Endothelial cell of umbilical vein (primary cell): ENCODE measurements around the gene ANKRD33B. TPM values are rescaled to one million over a fixed set of nuclear protein-coding genes. Genes with fewer than 3 reads are reported as not detected.

ENCODE experiments used
- BruUV-seq: library from RNA; stranded (reverse); fragments of 400-500 nt; replicated peaks from 2 replicates; lab custom pipeline; 2021; lab: Mats Ljungman, UMichigan
- CTCF ChIA-PET: fragments of 300-600, 350-600 bp; sonication (Branson Sonifier 250); formaldehyde crosslinking; loops from one replicate; lab custom pipeline; 2021; ENCODE audit warnings: antibody characterized with exemption, inconsistent platforms; lab: Charles Lee
- POLR2A ChIA-PET: fragments of 300-600, 350-600 bp; sonication (Branson Sonifier 250); formaldehyde crosslinking; loops from one replicate; lab custom pipeline; 2021; ENCODE audit warnings: antibody characterized with exemption, inconsistent platforms; lab: Charles Lee
- DNase-seq: peaks from one replicate; pipeline ENCODE4 v3.0.0-alpha.2; 2011; ENCODE audit warnings: low read depth, low spot score
- FAIRE-seq: peaks from 2 replicates; lab custom pipeline; 2011; peaks lifted over from hg19 to GRCh38; lab: Jason Lieb, UNC
- H2AFZ ChIP-seq: 2 replicates; pipeline ENCODE4 v1.6.0; 2012; ENCODE audit warnings: low read depth, low read length, control low read depth, inconsistent platforms
- H3K27ac ChIP-seq: 2 replicates; pipeline ENCODE4 v1.5.1; 2011; ENCODE audit warnings: low read depth, mild to moderate bottlenecking, control low read depth, low read length, moderate library complexity; ENCODE audit not compliant: insufficient read depth
- H3K27me3 ChIP-seq, 2 experiments: 2 replicates each; pipeline versions ENCODE4 v1.6.0 to v1.6.1; 2011; ENCODE audit warnings: low read length in 2 of 2, mixed read lengths in 1 of 2; ENCODE audit not compliant: control insufficient read depth in 2 of 2, insufficient read depth in 2 of 2
- H3K36me3 ChIP-seq, 2 experiments: 2 replicates in 1 of 2; 3 replicates in 1 of 2; pipeline ENCODE4 v1.5.1; 2011; ENCODE audit warnings: low read length in 2 of 2, mild to moderate bottlenecking in 1 of 2, moderate library complexity in 1 of 2; ENCODE audit not compliant: control insufficient read depth in 2 of 2, insufficient read depth in 2 of 2; ENCODE audit errors: extremely low read depth in 1 of 2
- H3K4me1 ChIP-seq: 3 replicates; pipeline ENCODE4 v1.5.1; 2011; ENCODE audit warnings: mild to moderate bottlenecking, low read length; ENCODE audit not compliant: control insufficient read depth, insufficient read depth; ENCODE audit errors: extremely low read depth
- H3K4me2 ChIP-seq: 2 replicates; pipeline ENCODE4 v1.6.1; 2011; ENCODE audit warnings: low read length, control low read depth, mixed read lengths; ENCODE audit not compliant: insufficient read depth
- H3K4me3 ChIP-seq, 3 experiments: fragments of 200-600 bp in 1 of 3; sonication (generic), shearing (Covaris generic) in 1 of 3; replicated peaks in 1 of 3; 2 replicates each; pipeline ENCODE4 v1.5.1; 2011 to 2016; ENCODE audit warnings: control low read depth in 3 of 3, low read length in 3 of 3, mild to moderate bottlenecking in 2 of 3, inconsistent platforms in 1 of 3, low read depth in 1 of 3, moderate library complexity in 1 of 3; ENCODE audit not compliant: insufficient read depth in 1 of 3
- H3K79me2 ChIP-seq: 2 replicates; pipeline ENCODE4 v1.6.0; 2012; ENCODE audit warnings: low read length, inconsistent platforms; ENCODE audit not compliant: control insufficient read depth, insufficient read depth
- H3K9ac ChIP-seq: replicated peaks from 2 replicates; pipeline ENCODE3; 2011; ENCODE audit warnings: low read length, control low read depth; ENCODE audit not compliant: insufficient read depth; ENCODE audit errors: extremely low read depth
- H3K9me1 ChIP-seq: replicated peaks from 3 replicates; pipeline ENCODE4 v1.6.0; 2011; ENCODE audit warnings: mild to moderate bottlenecking, low read length; ENCODE audit not compliant: control insufficient read depth, insufficient read depth; ENCODE audit errors: extremely low read depth
- H3K9me3 ChIP-seq: replicated peaks from 2 replicates; pipeline ENCODE4 v1.5.1; 2012; ENCODE audit warnings: low read length, inconsistent platforms; ENCODE audit not compliant: control insufficient read depth, insufficient read depth
- H4K20me1 ChIP-seq: replicated peaks from 2 replicates; pipeline ENCODE3; 2011; ENCODE audit warnings: mild to moderate bottlenecking, low read length; ENCODE audit not compliant: control insufficient read depth, insufficient read depth; ENCODE audit errors: extremely low read depth
- CTCF ChIP-seq, 2 donors: IDR thresholded peaks; 1 replicate in 1 of 2; 2 replicates in 1 of 2; pipeline ENCODE4 v1.5.1; 2011; ENCODE audit warnings: low read length in 2 of 2, mild to moderate bottlenecking in 2 of 2, moderate library complexity in 2 of 2, control low read depth in 1 of 2, inconsistent platforms in 1 of 2, low read depth in 1 of 2; ENCODE audit not compliant: insufficient read depth in 1 of 2; ENCODE audit errors: extremely low read depth in 1 of 2
- EZH2 ChIP-seq: IDR thresholded peaks from 2 replicates; pipeline ENCODE4 v1.6.1; 2012; ENCODE audit warnings: borderline replicate concordance, low read depth, mild to moderate bottlenecking, moderate library complexity, low read length, inconsistent platforms; ENCODE audit not compliant: severe bottlenecking
- FOS ChIP-seq: IDR thresholded peaks from 2 replicates; pipeline ENCODE4 v1.6.1; 2011; ENCODE audit warnings: mild to moderate bottlenecking, low read length, moderate library complexity, borderline replicate concordance; ENCODE audit not compliant: insufficient read depth
- GATA2 ChIP-seq: IDR thresholded peaks from 2 replicates; pipeline ENCODE4 v1.7.0; 2011; ENCODE audit warnings: low read depth, mild to moderate bottlenecking, moderate library complexity, mixed read lengths, low read length; ENCODE audit not compliant: insufficient read length, insufficient read depth
- JUN ChIP-seq: IDR thresholded peaks from 2 replicates; pipeline ENCODE4 v1.6.1; 2011; ENCODE audit warnings: borderline replicate concordance, low read depth; ENCODE audit not compliant: insufficient read length, insufficient read depth
- MAX ChIP-seq: IDR thresholded peaks from 2 replicates; pipeline ENCODE4 v1.6.1; 2011; ENCODE audit not compliant: insufficient read depth, insufficient read length
- MYC ChIP-seq: IDR thresholded peaks from one replicate; pipeline ENCODE4 v1.6.1; 2011; ENCODE audit warnings: mild to moderate bottlenecking, low read depth, low read length
- POLR2A ChIP-seq: IDR thresholded peaks from 2 replicates; pipeline ENCODE4 v1.6.1; 2012; ENCODE audit warnings: low read depth, mild to moderate bottlenecking, control low read depth, low read length
- POLR2AphosphoS5 ChIP-seq: IDR thresholded peaks from 2 replicates; pipeline ENCODE4 v1.6.1; 2012; ENCODE audit warnings: low read depth, mild to moderate bottlenecking, control low read depth, low read length, moderate library complexity; ENCODE audit not compliant: insufficient read depth
- dilution Hi-C: fragments of 300-500 bp; cut with MboI; formaldehyde crosslinking; loops from one replicate; pipeline ENCODE4 v1.15.0; 2019; ENCODE audit warnings: low sequenced_read_pairs; ENCODE audit not compliant: extremely low pct_ligation_motif_present
- intact Hi-C: fragments of 100-400 bp; cut with micrococcal nuclease; formaldehyde crosslinking; loops from one replicate; pipeline ENCODE4 v1.10.0; 2022
- polyA plus RNA-seq, 4 experiments: library from polyadenylated mRNA; depleted of rRNA in 3 of 4; stranded (reverse) in 3 of 4; unstranded in 1 of 4; fragments of >200 nt; gene quantifications; 2 replicates each; pipeline versions ENCODE4 v1.2.1 to v1.2.3, GENCODE V29; 2011 to 2012; ENCODE audit warnings: missing spikeins in 1 of 4
- total RNA-seq: library from RNA; stranded (reverse); gene quantifications from 2 replicates; pipeline ENCODE4 v1.2.3, GENCODE V29; 2021

ANKRD33B gene
- total and polyA plus RNA-seq, 2 donors (not counting 3 experiments of a cell fraction or from before 2014, with no cell fraction given), result 2.4 to 5.4 TPM

GRCh38 chr5:10595293-10595671, 31.4 kb downstream of the ANKRD33B start:
- intact Hi-C loops, result no loop called here
- H3K27me3 ChIP-seq, result no peaks in the 10 kb centered on the region
- TSS peak; percentile 48 for BruUV-seq
- TF ChIP-seq CTCF (IDR thresholded peaks at IDR 0.05; ENCODE audit: extremely low read depth in 1 of 2, insufficient read depth in 1 of 2, low read depth in 1 of 2, low read length in 2 of 2) (no peak), MAX (no peak), MYC (no peak), EZH2 (no peak), JUN (no peak), FOS (no peak), POLR2AphosphoS5 (no peak), GATA2 (no peak), POLR2A (no peak)
- H3K4me2 ChIP-seq, result peak overlapping the region; percentile 92
- peak overlapping the region; percentile 64 for H2AFZ ChIP-seq
- peaks cover 4% of the 10 kb centered on the region for H3K79me2 ChIP-seq
- no peaks in the 10 kb centered on the region for H4K20me1 ChIP-seq
- dilution Hi-C loops, result no loop called here
- DNase-seq (no peak), FAIRE-seq (no peak)
- H3K9ac ChIP-seq, result peak overlapping the region; percentile 73
- no peaks in the 10 kb centered on the region for H3K9me3 ChIP-seq
- ChIA-PET POLR2A (no interaction called here), CTCF (interaction anchor here (0.8 to 1.7 kb wide), 2 partner anchors 32 to 44 kb away, joined by 3 to 6 read pairs; no protein-coding TSS in a partner anchor)
- peak overlapping the region in 1 of 3 experiments; percentile 63 for H3K4me3 ChIP-seq
- peaks cover 33% of the 10 kb centered on the region for H3K4me1 ChIP-seq
- H3K27ac ChIP-seq, result peak overlapping the region; percentile 87
- no peaks in the 10 kb centered on the region for H3K9me1 ChIP-seq
- H3K36me3 ChIP-seq, result no peaks in the 10 kb centered on the region
